PC-9 (cell line): ENCODE results near the gene NPFFR1.

ENCODE experiments used
- EZH2 ChIP-seq: fragments of 200-600 bp; sonication (generic); IDR thresholded peaks from 2 replicates; pipeline ENCODE4 v1.8.0; 2017; ENCODE audit warnings: antibody characterized with exemption, low read depth
- TF ChIP-seq, protein P1 (sequence below): fragments of 200-600 bp; sonication (generic); conservative IDR thresholded peaks from 2 replicates; pipeline ENCODE4 v1.6.1; 2017; ENCODE audit warnings: mixed run types, antibody characterized with exemption, mild to moderate bottlenecking, moderate library complexity

DNA sequence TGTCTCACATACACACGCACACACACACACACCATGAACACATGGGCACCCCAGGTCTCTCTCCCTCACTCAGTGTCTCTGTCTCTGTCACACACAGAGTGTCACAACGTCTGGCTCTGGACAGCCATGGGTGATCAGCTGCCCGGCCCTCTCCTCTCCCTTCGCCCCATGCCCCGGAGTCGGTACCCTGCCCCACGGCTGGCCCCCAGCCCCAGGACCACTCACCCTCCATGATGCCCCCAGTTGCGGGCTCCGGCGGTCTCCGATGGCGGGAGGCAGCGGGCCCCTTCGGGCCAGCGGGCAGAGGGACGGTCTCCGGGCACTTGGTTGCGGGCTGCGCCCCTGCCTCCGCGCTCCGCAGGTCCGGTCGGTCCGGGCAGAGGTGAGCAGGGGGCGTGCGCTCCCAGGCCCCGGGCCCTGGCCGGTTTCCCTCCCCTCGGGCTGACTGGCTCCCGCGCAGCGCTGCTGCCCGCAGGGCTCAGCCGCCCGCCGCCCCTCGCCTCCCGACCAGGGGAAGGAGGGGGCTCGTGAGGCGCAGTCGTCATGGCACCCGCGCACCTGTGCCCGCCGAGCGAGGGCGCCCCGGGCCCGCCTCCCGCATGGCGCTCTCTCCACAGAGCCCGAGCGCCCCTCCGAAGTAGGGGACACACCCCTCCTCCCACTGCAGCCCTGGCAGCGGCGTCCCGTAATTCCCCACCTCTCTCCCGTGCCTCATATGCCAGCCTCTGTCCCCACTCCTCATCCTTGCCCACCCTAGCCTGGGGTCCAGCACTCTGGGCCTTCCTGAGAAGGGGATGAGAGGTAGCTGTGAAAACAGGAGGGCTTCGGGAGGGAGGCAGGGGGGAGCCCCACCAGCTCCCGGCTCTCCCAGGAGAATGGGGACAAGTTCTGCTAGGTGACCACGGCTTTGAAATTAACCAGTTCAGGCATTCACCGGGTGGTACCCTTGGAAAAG is at the start of gene NPFFR1:
- TF ChIP-seq, protein P1, sequence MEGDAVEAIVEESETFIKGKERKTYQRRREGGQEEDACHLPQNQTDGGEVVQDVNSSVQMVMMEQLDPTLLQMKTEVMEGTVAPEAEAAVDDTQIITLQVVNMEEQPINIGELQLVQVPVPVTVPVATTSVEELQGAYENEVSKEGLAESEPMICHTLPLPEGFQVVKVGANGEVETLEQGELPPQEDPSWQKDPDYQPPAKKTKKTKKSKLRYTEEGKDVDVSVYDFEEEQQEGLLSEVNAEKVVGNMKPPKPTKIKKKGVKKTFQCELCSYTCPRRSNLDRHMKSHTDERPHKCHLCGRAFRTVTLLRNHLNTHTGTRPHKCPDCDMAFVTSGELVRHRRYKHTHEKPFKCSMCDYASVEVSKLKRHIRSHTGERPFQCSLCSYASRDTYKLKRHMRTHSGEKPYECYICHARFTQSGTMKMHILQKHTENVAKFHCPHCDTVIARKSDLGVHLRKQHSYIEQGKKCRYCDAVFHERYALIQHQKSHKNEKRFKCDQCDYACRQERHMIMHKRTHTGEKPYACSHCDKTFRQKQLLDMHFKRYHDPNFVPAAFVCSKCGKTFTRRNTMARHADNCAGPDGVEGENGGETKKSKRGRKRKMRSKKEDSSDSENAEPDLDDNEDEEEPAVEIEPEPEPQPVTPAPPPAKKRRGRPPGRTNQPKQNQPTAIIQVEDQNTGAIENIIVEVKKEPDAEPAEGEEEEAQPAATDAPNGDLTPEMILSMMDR, result no peak
- TF ChIP-seq EZH2, result no peak
